ENCODE results near the gene OR2AG2. TPM values are rescaled to one million over a fixed set of nuclear protein-coding genes. Genes with fewer than 3 reads are reported as not detected.

The OR2AG2 gene
- total RNA-seq, 2 experiments from 2014 or later = 0.82 to 1.7 TPM

DNA sequence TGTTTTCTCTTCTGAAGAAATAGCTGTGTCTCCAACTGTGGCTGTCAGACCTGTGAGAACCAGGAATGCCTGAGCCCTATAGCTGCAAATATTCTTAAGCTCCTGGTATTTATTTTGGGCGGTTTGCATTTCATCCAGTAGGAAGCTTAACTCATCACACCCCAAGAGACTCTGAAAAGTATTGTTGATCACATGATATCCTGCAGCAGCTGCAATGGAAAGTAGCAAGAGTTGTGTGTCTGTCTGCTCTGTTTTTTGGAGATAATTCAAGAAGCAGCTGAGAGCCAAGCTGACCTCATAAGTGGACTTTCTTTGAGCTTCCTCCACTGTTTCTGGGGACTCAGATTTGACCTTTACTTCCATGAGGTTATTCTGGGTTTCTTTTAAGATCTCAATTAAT lies 52.2 kb downstream of the OR2AG2 start:
- BruUV-seq (replicated peaks) = no TSS peak
- Histone ChIP-seq H3K27ac (ENCODE audit: low read depth, low read length, poor library complexity, severe bottlenecking) (no peak overlapping the region), H3K9me3 (ENCODE audit: low read length) (no peaks in the 10 kb centered on the region), H3K36me3 (ENCODE audit: insufficient read depth, low read length) (no peaks in the 10 kb centered on the region), H3K4me1 (ENCODE audit: insufficient read depth, low read length, poor library complexity, severe bottlenecking) (no peaks in the 10 kb centered on the region), H3K4me2 (ENCODE audit: low read length) (no peak overlapping the region), H3K79me2 (ENCODE audit: insufficient read depth, low read depth, low read length) (no peaks in the 10 kb centered on the region), H2AFZ (ENCODE audit: low read length) (no peak overlapping the region), H3K9me2 (ENCODE audit: insufficient read depth, low read length) (no peaks in the 10 kb centered on the region), H4K20me1 (ENCODE audit: insufficient read depth, low read length) (no peaks in the 10 kb centered on the region), H3K4me3 (ENCODE audit: low read depth, low read length, poor library complexity, severe bottlenecking) (no peak overlapping the region)
- TF ChIP-seq, protein P1, sequence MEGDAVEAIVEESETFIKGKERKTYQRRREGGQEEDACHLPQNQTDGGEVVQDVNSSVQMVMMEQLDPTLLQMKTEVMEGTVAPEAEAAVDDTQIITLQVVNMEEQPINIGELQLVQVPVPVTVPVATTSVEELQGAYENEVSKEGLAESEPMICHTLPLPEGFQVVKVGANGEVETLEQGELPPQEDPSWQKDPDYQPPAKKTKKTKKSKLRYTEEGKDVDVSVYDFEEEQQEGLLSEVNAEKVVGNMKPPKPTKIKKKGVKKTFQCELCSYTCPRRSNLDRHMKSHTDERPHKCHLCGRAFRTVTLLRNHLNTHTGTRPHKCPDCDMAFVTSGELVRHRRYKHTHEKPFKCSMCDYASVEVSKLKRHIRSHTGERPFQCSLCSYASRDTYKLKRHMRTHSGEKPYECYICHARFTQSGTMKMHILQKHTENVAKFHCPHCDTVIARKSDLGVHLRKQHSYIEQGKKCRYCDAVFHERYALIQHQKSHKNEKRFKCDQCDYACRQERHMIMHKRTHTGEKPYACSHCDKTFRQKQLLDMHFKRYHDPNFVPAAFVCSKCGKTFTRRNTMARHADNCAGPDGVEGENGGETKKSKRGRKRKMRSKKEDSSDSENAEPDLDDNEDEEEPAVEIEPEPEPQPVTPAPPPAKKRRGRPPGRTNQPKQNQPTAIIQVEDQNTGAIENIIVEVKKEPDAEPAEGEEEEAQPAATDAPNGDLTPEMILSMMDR (conservative IDR thresholded peaks at IDR 0.05; ENCODE audit: low read length) = no peak
- no peak for TF ChIP-seq EZH2phosphoT487 (IDR thresholded peaks at IDR 0.05; ENCODE audit: borderline replicate concordance, low read depth, low read length)
- ChIA-PET POLR2A (interaction anchor here (1.5 kb wide), 1 partner anchor 9 kb away, joined by 4 read pairs; no protein-coding TSS in a partner anchor), CTCF (ENCODE audit: unreplicated experiment) (no interaction called here)
- intact Hi-C loops (cut with micrococcal nuclease; ENCODE audit: unreplicated experiment) = no loop called here
- no peak for DNase-seq (ENCODE audit: low spot score)

- no peaks in the 10 kb centered on the region for H3K4me1 ChIP-seq (ENCODE audit: insufficient read depth, low read length, poor library complexity, severe bottlenecking)
- no peaks in the 10 kb centered on the region for H3K9me2 ChIP-seq (ENCODE audit: insufficient read depth, low read length)
- H3K4me3 ChIP-seq (ENCODE audit: low read depth, low read length, poor library complexity, severe bottlenecking) = no peak overlapping the region
- POLR2A ChIA-PET = no interaction called here
- H4K20me1 ChIP-seq (ENCODE audit: insufficient read depth, low read length) = no peaks in the 10 kb centered on the region
- no peaks in the 10 kb centered on the region for H3K36me3 ChIP-seq (ENCODE audit: insufficient read depth, low read length)
- TF ChIP-seq EZH2phosphoT487 (IDR thresholded peaks at IDR 0.05; ENCODE audit: borderline replicate concordance, low read depth, low read length) = no peak
- TF ChIP-seq, protein P1 (conservative IDR thresholded peaks at IDR 0.05; ENCODE audit: low read length) = no peak
- H2AFZ ChIP-seq (ENCODE audit: low read length) = no peak overlapping the region
- no peak overlapping the region for H3K27ac ChIP-seq (ENCODE audit: low read depth, low read length, poor library complexity, severe bottlenecking)
- CTCF ChIA-PET (ENCODE audit: unreplicated experiment) = no interaction called here
- no peaks in the 10 kb centered on the region for H3K9me3 ChIP-seq (ENCODE audit: low read length)
- no peak overlapping the region for H3K4me2 ChIP-seq (ENCODE audit: low read length)
- no TSS peak for BruUV-seq (replicated peaks)
- intact Hi-C loops (cut with micrococcal nuclease; ENCODE audit: unreplicated experiment) = no loop called here
- DNase-seq (ENCODE audit: low spot score) = no peak
- H3K79me2 ChIP-seq (ENCODE audit: insufficient read depth, low read depth, low read length) = no peaks in the 10 kb centered on the region
Measured at GRCh38 chr11:6717426-6717825, 54.4 kb downstream of the OR2AG2 start.

Other genes with a start within 250 kb of the OR2AG2 start
- 26.4 and 29.4 TPM in 2 replicates for gene RRP8, start 168.4 kb downstream of the OR2AG2 start, total RNA-seq (2014; rRNA removed; shearing (Covaris generic))
- 25.0 and 33.6 TPM in 2 replicates for gene RRP8, start 168.4 kb downstream of the OR2AG2 start, total RNA-seq (2022)
- 52.0 and 64.8 TPM in 2 replicates for gene ILK, start 168.2 kb downstream of the OR2AG2 start, total RNA-seq (2014; rRNA removed; shearing (Covaris generic))
- 80.3 and 88.2 TPM in 2 replicates for gene ILK, start 168.2 kb downstream of the OR2AG2 start, total RNA-seq (2022)
- 97.0 and 117 TPM in 2 replicates for gene TAF10, start 159.8 kb downstream of the OR2AG2 start, total RNA-seq (2014; rRNA removed; shearing (Covaris generic))
- 139 and 146 TPM in 2 replicates for gene TAF10, start 159.8 kb downstream of the OR2AG2 start, total RNA-seq (2022)
- gene TPP1, start 152.6 kb downstream of the OR2AG2 start, total RNA-seq (2014; rRNA removed; shearing (Covaris generic)) = 11.9 and 16.6 TPM in 2 replicates
- 41.1 and 45.4 TPM in 2 replicates for gene TPP1, start 152.6 kb downstream of the OR2AG2 start, total RNA-seq (2022)
- 0.67 and 1.1 TPM in 2 replicates for gene DCHS1, start 116.2 kb downstream of the OR2AG2 start, total RNA-seq (2014; rRNA removed; shearing (Covaris generic))
- gene DCHS1, start 116.2 kb downstream of the OR2AG2 start, total RNA-seq (2022) = 0.53 and 0.67 TPM in 2 replicates
- gene MRPL17, start 88.6 kb downstream of the OR2AG2 start, total RNA-seq (2014; rRNA removed; shearing (Covaris generic)) = 46.8 and 59.7 TPM in 2 replicates
- gene MRPL17, start 88.6 kb downstream of the OR2AG2 start, total RNA-seq (2022) = 43.0 and 44.0 TPM in 2 replicates
- gene OR2AG1, start 11.0 kb upstream of the OR2AG2 start, total RNA-seq (2014; rRNA removed; shearing (Covaris generic)) = not detected in 2 replicates
- gene OR2AG1, start 11.0 kb upstream of the OR2AG2 start, total RNA-seq (2022) = not detected in 2 replicates
- 0.95 and 2.2 TPM in 2 replicates for gene OR6A2, start 27.7 kb upstream of the OR2AG2 start, total RNA-seq (2014; rRNA removed; shearing (Covaris generic))
- gene OR6A2, start 27.7 kb upstream of the OR2AG2 start, total RNA-seq (2022) = 2.2 and 2.4 TPM in 2 replicates
- not detected in 2 replicates for gene OR10A5, start 73.7 kb upstream of the OR2AG2 start, total RNA-seq (2014; rRNA removed; shearing (Covaris generic))
- not detected in 2 replicates for gene OR10A5, start 73.7 kb upstream of the OR2AG2 start, total RNA-seq (2022)
- not detected in 2 replicates for gene OR10A2, start 91.1 kb upstream of the OR2AG2 start, total RNA-seq (2014; rRNA removed; shearing (Covaris generic))
- gene OR10A2, start 91.1 kb upstream of the OR2AG2 start, total RNA-seq (2022) = not detected in 2 replicates
- gene OR10A4, start 104.6 kb upstream of the OR2AG2 start, total RNA-seq (2014; rRNA removed; shearing (Covaris generic)) = not detected in 2 replicates
- not detected in 2 replicates for gene OR10A4, start 104.6 kb upstream of the OR2AG2 start, total RNA-seq (2022)
- gene OR2D2, start 120.5 kb upstream of the OR2AG2 start, total RNA-seq (2014; rRNA removed; shearing (Covaris generic)) = 1.3 and 1.4 TPM in 2 replicates
- gene OR2D2, start 120.5 kb upstream of the OR2AG2 start, total RNA-seq (2022) = 3.2 and 3.3 TPM in 2 replicates
- not detected in 2 replicates for gene OR2D3, start 149.0 kb upstream of the OR2AG2 start, total RNA-seq (2014; rRNA removed; shearing (Covaris generic))
- gene OR2D3, start 149.0 kb upstream of the OR2AG2 start, total RNA-seq (2022) = not detected in 2 replicates
- gene ZNF215, start 154.4 kb upstream of the OR2AG2 start, total RNA-seq (2014; rRNA removed; shearing (Covaris generic)) = 59.8 and 67.2 TPM in 2 replicates
- gene ZNF215, start 154.4 kb upstream of the OR2AG2 start, total RNA-seq (2022) = 61.0 and 63.0 TPM in 2 replicates
- gene ZNF214, start 248.4 kb upstream of the OR2AG2 start, total RNA-seq (2014; rRNA removed; shearing (Covaris generic)) = not detected in 2 replicates
- gene ZNF214, start 248.4 kb upstream of the OR2AG2 start, total RNA-seq (2022) = not detected in 2 replicates
- 3.8 and 6.4 TPM in 2 replicates for gene NLRP14, start 248.5 kb upstream of the OR2AG2 start, total RNA-seq (2014; rRNA removed; shearing (Covaris generic))
- gene NLRP14, start 248.5 kb upstream of the OR2AG2 start, total RNA-seq (2022) = 6.2 and 6.4 TPM in 2 replicates

All from OCI-LY7 (cell line).